ENCODE data around the gene CSN3. TPM values are rescaled to one million over a fixed set of nuclear protein-coding genes. Genes with fewer than 3 reads are reported as not detected.

The CSN3 gene
- total RNA-seq, 2 donors from 2014 or later: not detected

DNA sequence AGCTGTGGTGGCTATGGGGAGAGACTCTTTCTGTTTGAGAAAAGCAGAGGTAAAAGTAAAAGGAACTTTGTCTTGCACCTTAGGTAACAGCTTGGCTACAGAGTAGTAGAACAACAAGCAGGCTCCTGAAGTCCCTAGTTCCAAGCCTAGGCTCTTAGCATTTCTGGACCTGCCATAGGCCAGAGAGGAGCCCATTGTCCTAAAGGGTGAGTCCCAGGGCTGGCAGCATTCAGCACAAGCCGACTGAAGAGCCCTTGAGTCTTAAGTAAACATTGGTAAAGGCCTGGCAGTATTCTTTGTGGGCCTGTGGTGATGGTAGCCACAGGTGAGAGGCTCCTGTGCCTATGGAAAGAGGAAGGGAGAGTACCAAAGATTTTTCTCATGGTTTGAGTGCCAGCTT lies 38.2 kb downstream of the CSN3 start:
- H3K9me3 ChIP-seq: no peaks in the 10 kb centered on the region
- H3K27ac ChIP-seq: no peak overlapping the region
- H3K9ac ChIP-seq (ENCODE audit: low read depth in 2 of 2, low read length in 2 of 2): no peak overlapping the region
- no peak overlapping the region for H3K4me3 ChIP-seq
- DNase-seq: no peak
- no peaks in the 10 kb centered on the region for H3K27me3 ChIP-seq
- H3K36me3 ChIP-seq: no peaks in the 10 kb centered on the region
- TF ChIP-seq, protein P1, sequence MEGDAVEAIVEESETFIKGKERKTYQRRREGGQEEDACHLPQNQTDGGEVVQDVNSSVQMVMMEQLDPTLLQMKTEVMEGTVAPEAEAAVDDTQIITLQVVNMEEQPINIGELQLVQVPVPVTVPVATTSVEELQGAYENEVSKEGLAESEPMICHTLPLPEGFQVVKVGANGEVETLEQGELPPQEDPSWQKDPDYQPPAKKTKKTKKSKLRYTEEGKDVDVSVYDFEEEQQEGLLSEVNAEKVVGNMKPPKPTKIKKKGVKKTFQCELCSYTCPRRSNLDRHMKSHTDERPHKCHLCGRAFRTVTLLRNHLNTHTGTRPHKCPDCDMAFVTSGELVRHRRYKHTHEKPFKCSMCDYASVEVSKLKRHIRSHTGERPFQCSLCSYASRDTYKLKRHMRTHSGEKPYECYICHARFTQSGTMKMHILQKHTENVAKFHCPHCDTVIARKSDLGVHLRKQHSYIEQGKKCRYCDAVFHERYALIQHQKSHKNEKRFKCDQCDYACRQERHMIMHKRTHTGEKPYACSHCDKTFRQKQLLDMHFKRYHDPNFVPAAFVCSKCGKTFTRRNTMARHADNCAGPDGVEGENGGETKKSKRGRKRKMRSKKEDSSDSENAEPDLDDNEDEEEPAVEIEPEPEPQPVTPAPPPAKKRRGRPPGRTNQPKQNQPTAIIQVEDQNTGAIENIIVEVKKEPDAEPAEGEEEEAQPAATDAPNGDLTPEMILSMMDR (IDR thresholded peaks at IDR 0.05): no peak
- no peaks in the 10 kb centered on the region for H3K4me1 ChIP-seq
- intact Hi-C loops (cut with DNase I): no loop called here

DNA sequence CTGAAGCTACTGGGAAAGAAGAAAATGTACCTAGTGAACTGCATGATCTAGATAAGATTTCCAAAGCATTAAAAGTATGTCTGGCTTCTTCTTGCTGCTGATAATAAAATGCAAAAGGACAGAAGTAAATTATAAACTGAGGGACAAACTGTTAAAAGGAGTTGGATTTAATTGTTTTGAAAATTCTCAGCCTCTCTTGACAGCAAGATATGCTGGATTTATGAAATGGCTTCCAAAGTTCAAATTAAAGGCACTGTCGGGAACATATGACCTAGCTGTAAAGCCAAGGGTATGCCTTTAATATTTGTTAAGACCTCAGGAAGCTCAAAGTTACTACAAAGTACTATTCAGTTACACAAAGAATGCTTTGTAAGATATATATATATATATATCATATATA lies 46.3 kb downstream of the CSN3 start:
- TF ChIP-seq, protein P1 (IDR thresholded peaks at IDR 0.05): no peak
- H3K27ac ChIP-seq: no peak overlapping the region
- H3K27me3 ChIP-seq: no peaks in the 10 kb centered on the region
- H3K9ac ChIP-seq (ENCODE audit: low read depth in 2 of 2, low read length in 2 of 2): no peak overlapping the region
- H3K4me1 ChIP-seq: no peaks in the 10 kb centered on the region
- intact Hi-C loops (cut with DNase I): no loop called here
- no peak overlapping the region for H3K4me3 ChIP-seq
- DNase-seq: no peak
- H3K36me3 ChIP-seq: no peaks in the 10 kb centered on the region
- no peaks in the 10 kb centered on the region for H3K9me3 ChIP-seq

DNA sequence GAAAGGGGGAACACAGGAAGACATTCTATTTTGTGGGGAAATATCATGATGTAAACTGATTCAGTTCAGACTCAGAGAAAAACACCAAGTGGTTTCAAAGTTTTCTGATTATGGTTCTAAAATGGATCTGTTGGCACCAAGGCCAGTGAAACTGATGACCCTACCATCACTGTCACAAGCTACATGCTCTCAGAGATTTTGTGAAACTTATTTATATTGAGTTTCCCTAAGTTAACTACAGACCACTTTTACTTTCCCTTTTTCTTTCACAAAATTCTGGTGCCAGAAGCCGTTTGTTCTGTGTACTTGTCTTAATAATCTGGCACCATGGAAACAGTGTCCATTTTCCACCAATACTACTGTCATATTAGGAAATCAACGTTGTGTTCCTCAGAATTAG lies 48.9 kb downstream of the CSN3 start:
- no peak overlapping the region for H3K27ac ChIP-seq
- intact Hi-C loops (cut with DNase I): no loop called here
- no peaks in the 10 kb centered on the region for H3K27me3 ChIP-seq
- no peak overlapping the region for H3K4me3 ChIP-seq
- no peaks in the 10 kb centered on the region for H3K36me3 ChIP-seq
- TF ChIP-seq, protein P1 (IDR thresholded peaks at IDR 0.05): no peak
- no peak overlapping the region for H3K9ac ChIP-seq (ENCODE audit: low read depth in 2 of 2, low read length in 2 of 2)
- H3K9me3 ChIP-seq: no peaks in the 10 kb centered on the region
- no peak for DNase-seq
- H3K4me1 ChIP-seq: no peaks in the 10 kb centered on the region

DNA sequence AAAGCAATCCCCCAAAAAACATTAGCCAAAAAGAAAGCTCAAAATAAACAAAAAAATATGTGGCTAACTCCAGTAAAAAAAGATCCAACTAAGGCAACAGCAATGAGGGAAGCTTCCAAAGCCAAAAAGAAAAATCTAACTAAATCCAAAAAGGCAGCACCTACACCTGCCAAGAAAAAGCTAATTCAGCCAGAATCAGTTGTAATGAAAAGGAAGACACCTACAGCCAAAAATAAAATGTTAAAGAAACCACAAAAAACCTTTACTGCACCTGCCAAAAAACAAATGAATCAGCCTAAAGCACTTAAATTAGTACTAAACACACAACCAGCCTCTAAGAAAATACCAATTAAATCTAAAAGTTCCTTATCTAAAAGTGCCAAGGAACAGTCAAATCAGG lies 55.2 kb downstream of the CSN3 start:
- intact Hi-C loops (cut with DNase I): no loop called here
- Histone ChIP-seq H3K36me3 (no peaks in the 10 kb centered on the region), H3K4me3 (no peak overlapping the region), H3K27me3 (no peaks in the 10 kb centered on the region), H3K4me1 (no peaks in the 10 kb centered on the region), H3K9ac (ENCODE audit: low read depth in 2 of 2, low read length in 2 of 2) (no peak overlapping the region), H3K9me3 (no peaks in the 10 kb centered on the region), H3K27ac (no peak overlapping the region)
- no peak for DNase-seq
- TF ChIP-seq, protein P1 (IDR thresholded peaks at IDR 0.05): no peak

DNA sequence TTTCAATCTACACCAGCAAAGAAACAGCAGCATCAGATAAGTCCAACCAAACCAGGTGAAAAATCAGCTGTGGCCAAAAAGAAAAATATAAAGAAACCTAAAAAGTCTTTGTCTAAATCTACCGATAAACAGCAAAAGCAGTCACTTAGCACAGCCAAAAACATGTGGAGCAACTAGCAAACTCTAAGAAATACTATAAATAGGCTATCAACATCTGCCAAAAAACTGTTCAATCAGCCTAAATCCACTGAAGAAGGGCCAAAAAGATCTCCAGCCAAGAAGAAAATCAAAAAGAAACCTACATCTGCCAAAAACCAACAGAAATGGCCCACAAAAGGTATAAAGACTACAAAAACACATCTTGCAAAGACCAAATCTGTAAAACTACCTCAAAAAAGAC lies 55.7 kb downstream of the CSN3 start:
- H3K4me3 ChIP-seq: no peak overlapping the region
- intact Hi-C loops (cut with DNase I): no loop called here
- H3K27ac ChIP-seq: no peak overlapping the region
- no peak for DNase-seq
- H3K9me3 ChIP-seq: no peaks in the 10 kb centered on the region
- H3K4me1 ChIP-seq: no peaks in the 10 kb centered on the region
- TF ChIP-seq, protein P1 (IDR thresholded peaks at IDR 0.05): no peak
- no peaks in the 10 kb centered on the region for H3K36me3 ChIP-seq
- no peaks in the 10 kb centered on the region for H3K27me3 ChIP-seq
- H3K9ac ChIP-seq (ENCODE audit: low read depth in 2 of 2, low read length in 2 of 2): no peak overlapping the region

DNA sequence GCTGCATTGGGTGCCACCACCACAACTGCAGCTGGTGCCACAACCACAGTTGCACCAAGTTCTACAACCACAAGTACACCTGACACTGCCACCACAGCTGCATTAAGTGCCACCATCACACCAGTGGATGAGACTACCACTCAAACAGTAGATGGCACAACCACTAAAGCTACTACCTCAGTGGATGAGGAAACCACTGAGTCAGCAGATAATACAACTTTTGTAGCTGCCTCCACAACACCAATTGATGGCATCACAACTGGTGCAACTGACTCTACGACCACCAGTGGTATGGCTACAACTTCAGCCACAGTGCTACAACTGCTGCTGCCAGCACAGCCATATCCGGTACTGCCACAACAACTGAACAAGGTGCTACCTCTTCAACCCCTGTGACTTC lies 57.2 kb downstream of the CSN3 start:
- Histone ChIP-seq H3K27me3 (no peaks in the 10 kb centered on the region), H3K4me3 (no peak overlapping the region), H3K9me3 (no peaks in the 10 kb centered on the region), H3K4me1 (no peaks in the 10 kb centered on the region), H3K27ac (no peak overlapping the region), H3K36me3 (no peaks in the 10 kb centered on the region), H3K9ac (ENCODE audit: low read depth in 2 of 2, low read length in 2 of 2) (no peak overlapping the region)
- intact Hi-C loops (cut with DNase I): no loop called here
- TF ChIP-seq, protein P1 (IDR thresholded peaks at IDR 0.05): no peak
- DNase-seq: no peak
